OCI-LY1 (cell line): ENCODE data around the gene CDH7.

ENCODE experiments used
- H2AFZ ChIP-seq: fragments of 200-600 bp; sonication (generic), shearing (Covaris generic); 2 replicates; pipeline ENCODE4 v1.6.0; 2014; ENCODE audit warnings: antibody characterized with exemption, mild to moderate bottlenecking, low read length
- H3F3A ChIP-seq: fragments of 200-600 bp; sonication (generic), shearing (Covaris generic); 2 replicates; pipeline ENCODE4 v1.6.0; 2014; ENCODE audit warnings: mild to moderate bottlenecking, antibody characterized with exemption, low read length, moderate library complexity; ENCODE audit not compliant: insufficient read depth
- H3K27ac ChIP-seq: fragments of 200-600 bp; sonication (generic); 2 replicates; pipeline ENCODE4 v1.5.1; 2014; ENCODE audit warnings: low read length, mixed run types, mild to moderate bottlenecking, low read depth; ENCODE audit not compliant: poor library complexity, severe bottlenecking
- H3K27me3 ChIP-seq: fragments of 200-600 bp; sonication (generic); 2 replicates; pipeline ENCODE4 v1.6.0; 2014; ENCODE audit warnings: antibody characterized with exemption, mild to moderate bottlenecking, low read length, moderate library complexity; ENCODE audit not compliant: insufficient read depth
- H3K36me3 ChIP-seq: fragments of 200-600 bp; sonication (generic); 2 replicates; pipeline ENCODE4 v1.6.1; 2014; ENCODE audit warnings: mild to moderate bottlenecking, antibody characterized with exemption, low read length, moderate library complexity, mixed read lengths; ENCODE audit not compliant: insufficient read depth
- H3K4me1 ChIP-seq: fragments of 200-600 bp; sonication (generic); 2 replicates; pipeline ENCODE4 v1.5.1; 2014; ENCODE audit warnings: mild to moderate bottlenecking, low read length, moderate library complexity; ENCODE audit not compliant: insufficient read depth, severe bottlenecking
- H3K4me2 ChIP-seq: fragments of 200-600 bp; sonication (generic), shearing (Covaris generic); 2 replicates; pipeline ENCODE4 v1.6.1; 2014; ENCODE audit warnings: low read length
- H3K4me3 ChIP-seq: fragments of 200-600 bp; sonication (generic); 2 replicates; pipeline ENCODE4 v1.5.1; 2014; ENCODE audit warnings: low read length, low read depth, mild to moderate bottlenecking, mixed read lengths; ENCODE audit not compliant: poor library complexity, severe bottlenecking
- H3K79me2 ChIP-seq: fragments of 200-600 bp; shearing (Covaris generic); 2 replicates; pipeline ENCODE4 v1.6.1; 2016; ENCODE audit warnings: mixed run types, low read length, mixed read lengths; ENCODE audit not compliant: insufficient read depth
- H3K9ac ChIP-seq: fragments of 200-600 bp; sonication (generic), shearing (Covaris generic); 2 replicates; pipeline ENCODE4 v1.6.1; 2014; ENCODE audit warnings: mild to moderate bottlenecking, low read length, mixed read lengths
- H3K9me2 ChIP-seq: fragments of 200-600 bp; sonication (generic), shearing (Covaris generic); 2 replicates; pipeline ENCODE4 v1.6.1; 2014; ENCODE audit warnings: low read depth, mild to moderate bottlenecking, low read length, mixed read lengths
- H3K9me3 ChIP-seq: fragments of 200-600 bp; shearing (Covaris generic); 2 replicates; pipeline ENCODE4 v1.6.1; 2014; ENCODE audit warnings: low read length, mixed read lengths
- H4K20me1 ChIP-seq: fragments of 200-600 bp; sonication (generic), shearing (Covaris generic); 2 replicates; pipeline ENCODE4 v1.6.0; 2016; ENCODE audit warnings: mild to moderate bottlenecking, low read length; ENCODE audit not compliant: insufficient read depth
- EZH2 ChIP-seq: fragments of 200-600 bp; sonication (generic), shearing (Covaris generic); IDR thresholded peaks from 2 replicates; pipeline ENCODE4 v1.8.0; 2017; ENCODE audit warnings: borderline replicate concordance, mixed run types, mild to moderate bottlenecking, antibody characterized with exemption, low read length, moderate library complexity, mixed read lengths
- TF ChIP-seq, protein P1 (sequence below): fragments of 200-600 bp; sonication (generic), shearing (Covaris generic); IDR thresholded peaks from 2 replicates; pipeline ENCODE4 v1.5.1; 2017; ENCODE audit warnings: mild to moderate bottlenecking, antibody characterized with exemption, low read length, moderate library complexity, mixed read lengths

Gene CDH7

GRCh38 chr18:65846107-65846506, 95.3 kb downstream of the CDH7 start:
- H3K27ac ChIP-seq, result no peak overlapping the region
- H2AFZ ChIP-seq, result no peak overlapping the region
- no peak overlapping the region for H3K9ac ChIP-seq
- H3K9me2 ChIP-seq, result no peaks in the 10 kb centered on the region
- H3K79me2 ChIP-seq, result no peaks in the 10 kb centered on the region
- TF ChIP-seq, protein P1, sequence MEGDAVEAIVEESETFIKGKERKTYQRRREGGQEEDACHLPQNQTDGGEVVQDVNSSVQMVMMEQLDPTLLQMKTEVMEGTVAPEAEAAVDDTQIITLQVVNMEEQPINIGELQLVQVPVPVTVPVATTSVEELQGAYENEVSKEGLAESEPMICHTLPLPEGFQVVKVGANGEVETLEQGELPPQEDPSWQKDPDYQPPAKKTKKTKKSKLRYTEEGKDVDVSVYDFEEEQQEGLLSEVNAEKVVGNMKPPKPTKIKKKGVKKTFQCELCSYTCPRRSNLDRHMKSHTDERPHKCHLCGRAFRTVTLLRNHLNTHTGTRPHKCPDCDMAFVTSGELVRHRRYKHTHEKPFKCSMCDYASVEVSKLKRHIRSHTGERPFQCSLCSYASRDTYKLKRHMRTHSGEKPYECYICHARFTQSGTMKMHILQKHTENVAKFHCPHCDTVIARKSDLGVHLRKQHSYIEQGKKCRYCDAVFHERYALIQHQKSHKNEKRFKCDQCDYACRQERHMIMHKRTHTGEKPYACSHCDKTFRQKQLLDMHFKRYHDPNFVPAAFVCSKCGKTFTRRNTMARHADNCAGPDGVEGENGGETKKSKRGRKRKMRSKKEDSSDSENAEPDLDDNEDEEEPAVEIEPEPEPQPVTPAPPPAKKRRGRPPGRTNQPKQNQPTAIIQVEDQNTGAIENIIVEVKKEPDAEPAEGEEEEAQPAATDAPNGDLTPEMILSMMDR, result no peak
- no peak overlapping the region for H3K4me3 ChIP-seq
- H3K4me1 ChIP-seq, result no peaks in the 10 kb centered on the region
- no peaks in the 10 kb centered on the region for H3K27me3 ChIP-seq
- no peaks in the 10 kb centered on the region for H3K36me3 ChIP-seq
- H4K20me1 ChIP-seq, result no peaks in the 10 kb centered on the region
- H3K9me3 ChIP-seq, result no peaks in the 10 kb centered on the region
- H3K4me2 ChIP-seq, result no peak overlapping the region
- no peaks in the 10 kb centered on the region for H3F3A ChIP-seq

DNA sequence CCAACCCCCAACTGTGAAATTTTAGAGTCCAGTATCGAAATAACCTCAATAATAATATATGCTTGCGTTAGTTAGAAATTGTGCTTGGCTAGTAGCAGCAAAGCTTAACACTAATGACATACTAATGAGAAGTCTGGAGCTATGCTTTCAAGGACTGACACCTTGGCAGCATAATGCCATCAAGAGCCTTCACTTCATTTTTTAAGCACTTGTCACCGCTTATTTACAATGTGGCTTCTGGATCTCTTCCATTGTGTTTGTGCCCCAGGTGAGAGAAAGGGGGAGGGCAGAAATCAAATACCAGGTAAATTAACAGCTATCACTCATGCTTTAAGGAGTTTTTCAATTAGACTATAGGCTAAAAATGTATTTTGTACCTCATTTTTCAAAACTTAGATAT, 101.5 kb downstream of the CDH7 start:
- H3F3A ChIP-seq, result no peaks in the 10 kb centered on the region
- TF ChIP-seq EZH2, result no peak
- TF ChIP-seq, protein P1, result no peak
- no peaks in the 10 kb centered on the region for H3K9me3 ChIP-seq
- no peak overlapping the region for H3K4me3 ChIP-seq
- H4K20me1 ChIP-seq, result no peaks in the 10 kb centered on the region
- no peak overlapping the region for H3K4me2 ChIP-seq
- H3K9me2 ChIP-seq, result no peaks in the 10 kb centered on the region
- no peaks in the 10 kb centered on the region for H3K4me1 ChIP-seq
- no peak overlapping the region for H3K9ac ChIP-seq
- no peaks in the 10 kb centered on the region for H3K79me2 ChIP-seq
- no peak overlapping the region for H3K27ac ChIP-seq
- no peak overlapping the region for H2AFZ ChIP-seq
- no peaks in the 10 kb centered on the region for H3K27me3 ChIP-seq
- no peaks in the 10 kb centered on the region for H3K36me3 ChIP-seq

DNA sequence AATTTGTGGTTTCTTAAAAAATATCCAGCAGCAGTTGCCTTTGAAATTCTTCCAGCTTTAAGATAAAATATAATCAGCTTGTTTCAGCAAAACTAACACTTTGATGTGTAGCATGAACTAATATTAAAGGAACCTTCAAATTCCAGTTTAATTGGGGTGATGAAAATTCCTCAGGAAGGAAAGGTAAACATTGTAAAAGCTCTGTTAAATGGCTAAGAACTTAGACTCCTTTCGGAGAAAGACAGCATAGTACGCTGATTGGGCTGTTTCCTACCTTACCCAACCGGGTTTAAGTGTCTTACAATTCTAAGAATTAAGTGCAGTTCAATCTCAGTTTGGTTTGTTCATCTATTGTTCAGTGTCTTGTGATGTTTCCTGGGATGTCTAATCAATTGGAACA, 108.3 kb downstream of the CDH7 start:
- H3K36me3 ChIP-seq, result no peaks in the 10 kb centered on the region
- H3K79me2 ChIP-seq, result no peaks in the 10 kb centered on the region
- H3K9me3 ChIP-seq, result no peaks in the 10 kb centered on the region
- H4K20me1 ChIP-seq, result no peaks in the 10 kb centered on the region
- H3K4me3 ChIP-seq, result no peak overlapping the region
- no peak overlapping the region for H3K27ac ChIP-seq
- H3F3A ChIP-seq, result no peaks in the 10 kb centered on the region
- no peak overlapping the region for H2AFZ ChIP-seq
- H3K9me2 ChIP-seq, result no peaks in the 10 kb centered on the region
- no peaks in the 10 kb centered on the region for H3K27me3 ChIP-seq
- TF ChIP-seq, protein P1, result no peak
- TF ChIP-seq EZH2, result no peak
- H3K4me1 ChIP-seq, result no peaks in the 10 kb centered on the region
- H3K4me2 ChIP-seq, result no peak overlapping the region
- no peak overlapping the region for H3K9ac ChIP-seq
